OCI-LY7 (cell line): ENCODE results near the gene HBE1. TPM values are rescaled to one million over a fixed set of nuclear protein-coding genes. Genes with fewer than 3 reads are reported as not detected.

Experiments used
- BruUV-seq: library from RNA; stranded (reverse); fragments of 400-500 nt; replicated peaks from 2 replicates; lab custom pipeline; 2021; lab: Mats Ljungman, UMichigan
- CTCF ChIA-PET: fragments of 300-600 bp; sonication (Branson Sonifier 250); formaldehyde crosslinking; loops from one replicate; lab custom pipeline; 2022; ENCODE audit warnings: antibody characterized with exemption; ENCODE audit not compliant: unreplicated experiment; lab: Charles Lee
- POLR2A ChIA-PET: fragments of 300-600 bp; sonication (Branson Sonifier 250); formaldehyde crosslinking; loops from one replicate; lab custom pipeline; 2022; ENCODE audit warnings: antibody characterized with exemption; lab: Charles Lee
- DNase-seq: peaks from one replicate; pipeline ENCODE4 v3.0.0-alpha.2; 2015; ENCODE audit warnings: low spot score
- H2AFZ ChIP-seq: fragments of 200-600 bp; sonication (generic), shearing (Covaris generic); 2 replicates; pipeline ENCODE4 v1.6.1; 2014; ENCODE audit warnings: mild to moderate bottlenecking, antibody characterized with exemption, low read length, moderate library complexity
- H3K27ac ChIP-seq: fragments of 200-600 bp; sonication (generic); 2 replicates; pipeline ENCODE4 v1.5.1; 2014; ENCODE audit warnings: mixed run types, low read depth, mild to moderate bottlenecking, moderate library complexity, low read length, inconsistent platforms; ENCODE audit not compliant: poor library complexity, severe bottlenecking
- H3K36me3 ChIP-seq: fragments of 200-600 bp; sonication (generic); 2 replicates; pipeline ENCODE4 v1.6.1; 2014; ENCODE audit warnings: mild to moderate bottlenecking, antibody characterized with exemption, low read length, moderate library complexity, mixed read lengths; ENCODE audit not compliant: insufficient read depth
- H3K4me1 ChIP-seq: fragments of 200-600 bp; sonication (generic); 2 replicates; pipeline ENCODE4 v1.5.1; 2014; ENCODE audit warnings: mild to moderate bottlenecking, low read length; ENCODE audit not compliant: insufficient read depth, poor library complexity, severe bottlenecking
- H3K4me2 ChIP-seq: fragments of 200-600 bp; sonication (generic); 2 replicates; pipeline ENCODE4 v1.6.1; 2014; ENCODE audit warnings: mild to moderate bottlenecking, low read length
- H3K4me3 ChIP-seq: fragments of 200-600 bp; sonication (generic); 2 replicates; pipeline ENCODE4 v1.5.1; 2014; ENCODE audit warnings: mild to moderate bottlenecking, low read depth, low read length; ENCODE audit not compliant: poor library complexity, severe bottlenecking
- H3K79me2 ChIP-seq: fragments of 200-600 bp; sonication (generic); 2 replicates; pipeline ENCODE4 v1.6.1; 2016; ENCODE audit warnings: low read depth, mild to moderate bottlenecking, low read length, moderate library complexity, mixed read lengths; ENCODE audit not compliant: insufficient read depth
- H3K9me2 ChIP-seq: fragments of 200-600 bp; sonication (generic); 2 replicates; pipeline ENCODE4 v1.6.1; 2016; ENCODE audit warnings: mild to moderate bottlenecking, low read length, mixed read lengths; ENCODE audit not compliant: insufficient read depth
- H3K9me3 ChIP-seq: fragments of 200-600 bp; sonication (generic); 2 replicates; pipeline ENCODE4 v1.6.1; 2014; ENCODE audit warnings: mild to moderate bottlenecking, mixed run types, low read length, mixed read lengths
- H4K20me1 ChIP-seq: fragments of 200-600 bp; sonication (generic); 2 replicates; pipeline ENCODE4 v1.6.1; 2014; ENCODE audit warnings: mild to moderate bottlenecking, antibody characterized with exemption, low read length, moderate library complexity, mixed read lengths; ENCODE audit not compliant: insufficient read depth
- EZH2phosphoT487 ChIP-seq: fragments of 200-600 bp; sonication (generic); IDR thresholded peaks from 2 replicates; pipeline ENCODE4 v1.6.1; 2018; ENCODE audit warnings: low read depth, borderline replicate concordance, mild to moderate bottlenecking, mixed run types, antibody characterized with exemption, low read length, moderate library complexity, mixed read lengths
- intact Hi-C: fragments of 100-400 bp; cut with micrococcal nuclease; formaldehyde crosslinking; loops from one replicate; pipeline ENCODE4 v1.10.0; 2022; ENCODE audit not compliant: unreplicated experiment
- total RNA-seq, 2 experiments: library from RNA; depleted of rRNA in 1 of 2; stranded (reverse); fragments of >200 nt in 1 of 2; shearing (Covaris generic) in 1 of 2; gene quantifications; 2 replicates each; pipeline ENCODE4 v1.2.3, GENCODE V29; 2014 to 2022
- TF ChIP-seq, protein P1 (sequence below): fragments of 200-600 bp; sonication (generic); conservative IDR thresholded peaks from 2 replicates; pipeline ENCODE4 v1.5.1; 2014; ENCODE audit warnings: mild to moderate bottlenecking, antibody characterized with exemption, low read length, moderate library complexity, mixed read lengths

Gene HBE1
- total RNA-seq, 2 experiments from 2014 or later, result not detected

DNA sequence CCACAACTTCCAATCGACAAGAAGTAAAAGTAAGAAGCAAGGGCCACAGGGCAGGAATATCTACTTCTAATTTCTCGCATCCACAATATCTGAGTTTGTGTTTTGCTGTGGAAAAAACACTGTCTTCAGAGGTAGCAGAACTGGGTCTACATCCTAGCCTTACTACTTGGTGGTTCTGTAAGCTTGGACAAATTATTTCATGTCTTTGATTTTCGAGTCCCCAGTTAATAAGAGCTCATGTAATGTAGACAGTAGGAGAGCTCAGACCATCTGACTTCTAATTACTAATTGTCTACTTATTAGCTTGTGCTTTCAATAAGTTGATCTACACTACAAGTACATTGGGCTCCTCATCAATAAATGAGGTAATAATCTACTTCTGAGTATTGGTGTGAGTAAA is 13.3 kb upstream of the HBE1 start:
- ChIA-PET CTCF (no interaction called here), POLR2A (no interaction called here)
- Histone ChIP-seq H3K36me3 (no peaks in the 10 kb centered on the region), H3K9me2 (no peaks in the 10 kb centered on the region), H3K9me3 (no peaks in the 10 kb centered on the region), H3K27ac (no peak overlapping the region), H3K79me2 (no peaks in the 10 kb centered on the region), H3K4me1 (no peaks in the 10 kb centered on the region), H4K20me1 (no peaks in the 10 kb centered on the region), H2AFZ (no peak overlapping the region), H3K4me3 (no peak overlapping the region), H3K4me2 (no peak overlapping the region)
- intact Hi-C loops, result no loop called here
- TF ChIP-seq, protein P1, sequence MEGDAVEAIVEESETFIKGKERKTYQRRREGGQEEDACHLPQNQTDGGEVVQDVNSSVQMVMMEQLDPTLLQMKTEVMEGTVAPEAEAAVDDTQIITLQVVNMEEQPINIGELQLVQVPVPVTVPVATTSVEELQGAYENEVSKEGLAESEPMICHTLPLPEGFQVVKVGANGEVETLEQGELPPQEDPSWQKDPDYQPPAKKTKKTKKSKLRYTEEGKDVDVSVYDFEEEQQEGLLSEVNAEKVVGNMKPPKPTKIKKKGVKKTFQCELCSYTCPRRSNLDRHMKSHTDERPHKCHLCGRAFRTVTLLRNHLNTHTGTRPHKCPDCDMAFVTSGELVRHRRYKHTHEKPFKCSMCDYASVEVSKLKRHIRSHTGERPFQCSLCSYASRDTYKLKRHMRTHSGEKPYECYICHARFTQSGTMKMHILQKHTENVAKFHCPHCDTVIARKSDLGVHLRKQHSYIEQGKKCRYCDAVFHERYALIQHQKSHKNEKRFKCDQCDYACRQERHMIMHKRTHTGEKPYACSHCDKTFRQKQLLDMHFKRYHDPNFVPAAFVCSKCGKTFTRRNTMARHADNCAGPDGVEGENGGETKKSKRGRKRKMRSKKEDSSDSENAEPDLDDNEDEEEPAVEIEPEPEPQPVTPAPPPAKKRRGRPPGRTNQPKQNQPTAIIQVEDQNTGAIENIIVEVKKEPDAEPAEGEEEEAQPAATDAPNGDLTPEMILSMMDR, result no peak
- TF ChIP-seq EZH2phosphoT487, result no peak
- no peak for DNase-seq
- no TSS peak for BruUV-seq

GRCh38 chr11:5282628-5283027 is 12.9 kb upstream of the HBE1 start:
- intact Hi-C loops, result no loop called here
- no peak overlapping the region for H3K4me2 ChIP-seq

DNA sequence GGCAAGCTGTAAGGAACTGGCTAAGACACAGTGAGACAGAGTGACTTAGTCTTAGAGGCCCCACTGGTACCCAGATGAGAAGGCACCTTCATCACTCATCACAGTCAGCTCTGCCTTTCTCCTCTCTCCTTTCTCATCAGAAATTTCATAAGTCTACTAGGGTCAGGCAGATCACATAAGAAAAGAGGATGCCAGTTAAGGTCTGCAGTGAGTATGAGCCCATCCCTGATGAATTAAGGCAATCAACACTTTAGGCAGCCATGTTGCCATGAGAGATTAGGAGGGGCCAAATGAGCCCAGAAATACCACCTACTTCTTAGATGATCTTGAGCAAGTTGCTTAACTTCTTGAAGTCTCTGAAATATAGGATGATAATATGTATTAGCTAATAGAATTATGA is 11.9 kb upstream of the HBE1 start:
- CTCF ChIA-PET, result no interaction called here

More at GRCh38 chr11:5282628-5283027, 12.9 kb upstream of the HBE1 start:
- Histone ChIP-seq H2AFZ (no peak overlapping the region), H3K4me1 (no peaks in the 10 kb centered on the region), H3K9me3 (no peaks in the 10 kb centered on the region), H3K9me2 (no peaks in the 10 kb centered on the region), H3K4me3 (no peak overlapping the region), H3K79me2 (no peaks in the 10 kb centered on the region), H4K20me1 (no peaks in the 10 kb centered on the region), H3K36me3 (no peaks in the 10 kb centered on the region), H3K27ac (no peak overlapping the region)
- ChIA-PET CTCF (no interaction called here), POLR2A (no interaction called here)
- BruUV-seq, result no TSS peak
- TF ChIP-seq, protein P1, result no peak
- no peak for TF ChIP-seq EZH2phosphoT487
- DNase-seq, result no peak

More for the DNA sequence above, 11.9 kb upstream of the HBE1 start:
- Histone ChIP-seq H3K36me3 (no peaks in the 10 kb centered on the region), H3K4me2 (no peak overlapping the region), H3K9me3 (no peaks in the 10 kb centered on the region), H3K4me3 (no peak overlapping the region), H4K20me1 (no peaks in the 10 kb centered on the region), H3K27ac (no peak overlapping the region), H3K9me2 (no peaks in the 10 kb centered on the region), H3K79me2 (no peaks in the 10 kb centered on the region), H3K4me1 (no peaks in the 10 kb centered on the region), H2AFZ (no peak overlapping the region)
- intact Hi-C loops, result no loop called here
- POLR2A ChIA-PET, result interaction anchor here (1.0 kb wide), 1 partner anchor 383 kb away, joined by 3 read pairs; no protein-coding TSS in a partner anchor
- no TSS peak for BruUV-seq
- DNase-seq, result no peak
- no peak for TF ChIP-seq EZH2phosphoT487
- TF ChIP-seq, protein P1, result no peak
